KOPT-K1 (cell line): ENCODE results near the gene ZNF14.
"Not testable (repeated sequence)": the region's sequence is repeated elsewhere in the genome, so short reads cannot be mapped to it uniquely, and the experiment has no call there.

Experiments
- H3K27ac ChIP-seq: fragments of 200-600 bp; sonication (generic); 2 replicates; pipeline ENCODE4 v1.5.1; 2016; ENCODE audit warnings: antibody characterized with exemption, mild to moderate bottlenecking, low read depth, low read length; ENCODE audit not compliant: poor library complexity, severe bottlenecking
- H3K36me3 ChIP-seq: fragments of 200-600 bp; sonication (generic); 2 replicates; pipeline ENCODE4 v1.5.1; 2017; ENCODE audit warnings: antibody characterized with exemption, mild to moderate bottlenecking, low read length, moderate library complexity; ENCODE audit not compliant: insufficient read depth
- H3K9me3 ChIP-seq: fragments of 200-600 bp; sonication (generic); 2 replicates; pipeline ENCODE4 v1.5.1; 2017; ENCODE audit warnings: antibody characterized with exemption, low read length, mild to moderate bottlenecking; ENCODE audit not compliant: insufficient read depth, poor library complexity, severe bottlenecking

The ZNF14 gene

DNA sequence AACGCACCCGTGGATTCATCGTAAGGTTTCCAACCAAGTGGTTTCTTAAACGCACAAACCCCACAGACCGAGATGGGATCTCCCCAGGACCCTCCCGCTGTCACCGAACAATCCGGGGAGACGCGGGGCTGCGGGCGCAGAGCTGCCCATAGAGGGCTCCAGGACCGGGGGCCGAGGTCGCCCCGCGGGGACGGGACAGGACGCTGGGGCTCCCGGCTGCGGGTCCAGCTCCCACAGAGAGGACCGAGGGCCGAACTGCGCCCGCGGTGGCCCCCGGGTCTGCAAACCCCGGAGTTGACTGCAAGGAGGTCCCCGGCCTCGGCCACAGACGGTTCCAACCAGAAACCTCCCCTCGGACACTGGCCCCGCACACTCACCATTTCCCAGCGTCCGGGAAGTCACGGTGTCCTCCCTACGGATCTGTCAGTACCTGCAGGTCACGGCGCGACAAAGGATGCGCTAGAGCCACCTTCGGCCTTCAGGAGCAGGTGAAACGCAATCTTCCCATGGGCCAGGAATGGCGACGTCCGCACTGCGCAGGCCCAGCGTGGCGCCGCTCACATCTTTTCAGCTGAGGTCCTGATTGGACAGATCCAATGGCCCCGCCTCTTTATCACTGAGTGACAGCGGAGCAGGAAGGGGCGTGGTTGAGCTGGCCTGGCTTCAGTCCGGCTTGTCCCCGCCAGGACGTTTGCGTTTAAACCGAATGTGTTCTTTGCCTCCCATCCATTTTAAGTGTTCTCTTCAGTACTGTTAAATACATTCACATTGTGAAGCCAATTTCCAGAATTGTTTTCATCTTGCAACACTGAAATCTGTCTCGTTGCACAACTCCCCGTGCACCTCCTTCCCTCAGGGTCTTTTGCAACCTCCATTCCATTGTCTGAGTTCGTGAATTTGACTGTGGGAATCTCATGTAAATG is at the start of gene ZNF14:
Gene ZNF14 (minus strand): TSS at position 534 of the 923 bp plus-strand sequence. CDS start 154 bp downstream, at position 380.
- peaks cover 40% of the 10 kb centered on the region for H3K9me3 ChIP-seq
- peaks cover 38% of the 10 kb centered on the region for H3K36me3 ChIP-seq
- H3K27ac ChIP-seq = peak within 1 kb of the TSS; percentile 77

DNA sequence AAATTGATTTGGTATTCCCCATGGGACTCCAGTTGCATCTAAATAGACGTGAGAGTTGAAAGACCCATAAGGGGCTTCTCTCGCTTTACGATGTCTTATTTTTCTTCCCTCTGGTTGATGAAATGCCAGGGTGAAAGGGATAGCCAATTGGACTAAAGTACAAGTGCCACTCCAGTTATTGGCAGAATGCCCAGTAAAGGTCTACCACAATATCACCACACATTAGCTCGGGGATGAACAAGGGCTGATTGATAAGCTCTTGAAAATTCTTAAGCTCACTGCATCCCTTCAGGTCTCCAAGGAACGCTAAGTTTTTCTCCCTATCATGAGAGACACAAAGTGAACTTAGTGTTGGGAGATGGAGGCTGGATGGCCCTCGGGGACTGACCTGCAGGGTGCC is 48.9 kb upstream of the ZNF14 start:
- not testable (repeated sequence) for H3K27ac ChIP-seq
- Histone ChIP-seq H3K36me3 (peaks cover 71% of the 10 kb centered on the region), H3K9me3 (peaks cover 67% of the 10 kb centered on the region)

GRCh38 chr19:19778666-19779065 is 45.8 kb upstream of the ZNF14 start:
- H3K9me3 ChIP-seq = peaks cover 45% of the 10 kb centered on the region
- H3K27ac ChIP-seq = no peak overlapping the region
- H3K36me3 ChIP-seq = peaks cover 47% of the 10 kb centered on the region

DNA sequence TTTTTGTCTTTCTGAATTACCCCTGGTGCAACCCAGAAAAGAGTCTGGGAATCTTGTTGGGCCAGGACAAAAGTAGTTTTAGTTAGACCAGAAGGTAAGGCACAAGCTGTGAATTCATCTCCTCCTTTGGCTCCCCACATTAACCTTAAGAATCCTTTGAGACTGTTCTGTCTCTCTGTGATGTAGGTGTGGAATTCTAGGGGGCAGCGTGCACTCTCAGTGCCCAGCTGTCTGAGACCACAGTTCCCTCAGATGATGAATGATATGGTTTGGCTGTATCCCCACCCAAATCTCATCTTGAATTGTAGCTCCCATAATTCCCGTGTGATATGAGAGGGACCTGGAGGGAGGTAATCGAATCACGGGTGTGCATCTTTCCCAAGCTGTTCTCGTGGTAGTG is 44.8 kb upstream of the ZNF14 start:
- H3K9me3 ChIP-seq = peaks cover 42% of the 10 kb centered on the region
- peak overlapping the region; percentile 74 for H3K27ac ChIP-seq
- peaks cover 43% of the 10 kb centered on the region for H3K36me3 ChIP-seq

- H3K9me3 ChIP-seq = peaks cover 29% of the 10 kb centered on the region
- H3K27ac ChIP-seq = peak overlapping the region; percentile 74
- H3K36me3 ChIP-seq = peaks cover 30% of the 10 kb centered on the region
Observed at GRCh38 chr19:19776206-19777008, 43.5 kb upstream of the ZNF14 start.

- peaks cover 23% of the 10 kb centered on the region for H3K9me3 ChIP-seq
- peak overlapping the region; percentile 74 for H3K27ac ChIP-seq
- H3K36me3 ChIP-seq = peaks cover 26% of the 10 kb centered on the region
Observed at GRCh38 chr19:19775891-19776205, 42.9 kb upstream of the ZNF14 start.

DNA sequence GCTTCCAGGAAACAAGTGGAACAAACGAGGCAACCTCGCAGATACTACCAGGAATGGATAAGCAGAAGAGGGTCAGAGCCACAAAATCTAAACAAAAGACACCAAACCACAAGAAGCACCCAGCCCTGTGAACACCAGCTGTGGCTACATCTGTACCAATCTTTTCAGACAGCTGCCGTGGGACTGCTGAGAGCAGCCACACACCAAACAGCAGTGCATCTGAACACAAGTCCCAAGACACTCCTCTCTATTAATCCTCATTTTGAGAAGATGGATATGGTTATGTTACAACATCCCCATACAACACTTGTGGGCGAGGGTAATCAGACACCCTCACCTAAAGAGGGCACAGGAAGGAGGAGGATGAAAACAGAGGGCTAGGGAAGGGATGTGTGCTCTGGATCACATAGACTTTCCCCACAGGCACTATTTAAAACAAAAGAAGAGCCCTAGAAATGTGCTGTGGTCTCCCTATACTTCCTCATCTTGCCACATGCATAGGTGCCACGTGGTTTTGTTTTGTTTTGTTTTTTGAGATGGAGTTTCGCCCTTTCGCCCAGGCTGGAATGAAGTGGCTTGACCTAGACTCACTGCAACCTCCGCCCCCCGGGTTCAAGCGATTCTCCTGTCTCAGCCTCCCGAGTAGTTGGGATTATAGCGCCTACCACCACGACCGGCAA is 41.6 kb upstream of the ZNF14 start:
- Histone ChIP-seq H3K36me3 (peaks cover 18% of the 10 kb centered on the region; the same call in 1 of the 2 replicates), H3K27ac (no peak overlapping the region), H3K9me3 (peaks cover 17% of the 10 kb centered on the region)

DNA sequence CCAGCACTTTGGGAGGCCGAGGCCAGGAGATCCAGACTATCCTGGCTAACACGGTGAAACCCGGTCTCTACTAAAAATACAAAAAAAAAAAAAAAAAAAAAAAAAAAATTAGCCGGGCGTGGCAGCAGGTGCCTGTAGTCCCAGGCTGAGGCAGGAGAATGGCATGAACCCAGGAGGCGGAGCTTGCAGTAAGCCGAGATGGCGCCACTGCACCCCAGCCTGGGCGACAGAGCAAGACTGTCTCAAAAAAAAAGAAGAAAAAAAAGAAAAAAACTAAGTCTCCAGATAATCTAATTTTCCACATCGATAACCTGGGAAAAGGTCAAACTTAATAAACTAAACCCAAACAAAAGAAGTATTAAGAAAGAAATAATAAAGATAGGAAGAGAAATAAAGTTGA is 39.1 kb upstream of the ZNF14 start:
- not testable (repeated sequence) for H3K36me3 ChIP-seq, H3K27ac ChIP-seq, H3K9me3 ChIP-seq

GRCh38 chr19:19769971-19770370 is 37.1 kb upstream of the ZNF14 start:
- not testable (repeated sequence) for H3K36me3 ChIP-seq, H3K27ac ChIP-seq, H3K9me3 ChIP-seq

- Histone ChIP-seq H3K36me3 (no peaks in the 10 kb centered on the region), H3K27ac (no peak overlapping the region), H3K9me3 (peaks cover 23% of the 10 kb centered on the region)
Observed at GRCh38 chr19:19758164-19758563, 25.3 kb upstream of the ZNF14 start.

- Histone ChIP-seq H3K9me3 (peaks cover 21% of the 10 kb centered on the region), H3K36me3 (no peaks in the 10 kb centered on the region), H3K27ac (no peak overlapping the region)
Observed at GRCh38 chr19:19752760-19753403, 20.0 kb upstream of the ZNF14 start.

DNA sequence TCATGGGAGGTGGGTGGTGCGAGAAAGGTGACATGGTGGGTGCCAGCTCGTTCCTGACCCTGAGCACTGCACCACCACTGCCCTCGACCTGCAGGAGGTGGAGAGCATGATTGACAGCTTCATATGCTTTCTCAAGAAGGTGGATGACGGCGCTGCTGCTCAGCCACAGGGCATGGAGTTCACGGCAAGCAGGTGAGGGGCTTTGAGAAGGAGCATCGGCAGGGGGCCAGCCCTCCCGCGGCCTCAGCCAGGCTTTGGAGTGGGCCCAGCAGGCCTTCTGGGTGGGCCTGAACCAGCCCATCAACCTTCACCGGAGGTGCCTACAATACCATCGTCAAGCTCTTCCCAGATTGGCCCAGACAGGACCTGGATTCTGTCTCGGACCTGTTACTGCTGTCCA is 18.9 kb upstream of the ZNF14 start:
- Histone ChIP-seq H3K36me3 (no peaks in the 10 kb centered on the region), H3K9me3 (peaks cover 21% of the 10 kb centered on the region), H3K27ac (no peak overlapping the region)

DNA sequence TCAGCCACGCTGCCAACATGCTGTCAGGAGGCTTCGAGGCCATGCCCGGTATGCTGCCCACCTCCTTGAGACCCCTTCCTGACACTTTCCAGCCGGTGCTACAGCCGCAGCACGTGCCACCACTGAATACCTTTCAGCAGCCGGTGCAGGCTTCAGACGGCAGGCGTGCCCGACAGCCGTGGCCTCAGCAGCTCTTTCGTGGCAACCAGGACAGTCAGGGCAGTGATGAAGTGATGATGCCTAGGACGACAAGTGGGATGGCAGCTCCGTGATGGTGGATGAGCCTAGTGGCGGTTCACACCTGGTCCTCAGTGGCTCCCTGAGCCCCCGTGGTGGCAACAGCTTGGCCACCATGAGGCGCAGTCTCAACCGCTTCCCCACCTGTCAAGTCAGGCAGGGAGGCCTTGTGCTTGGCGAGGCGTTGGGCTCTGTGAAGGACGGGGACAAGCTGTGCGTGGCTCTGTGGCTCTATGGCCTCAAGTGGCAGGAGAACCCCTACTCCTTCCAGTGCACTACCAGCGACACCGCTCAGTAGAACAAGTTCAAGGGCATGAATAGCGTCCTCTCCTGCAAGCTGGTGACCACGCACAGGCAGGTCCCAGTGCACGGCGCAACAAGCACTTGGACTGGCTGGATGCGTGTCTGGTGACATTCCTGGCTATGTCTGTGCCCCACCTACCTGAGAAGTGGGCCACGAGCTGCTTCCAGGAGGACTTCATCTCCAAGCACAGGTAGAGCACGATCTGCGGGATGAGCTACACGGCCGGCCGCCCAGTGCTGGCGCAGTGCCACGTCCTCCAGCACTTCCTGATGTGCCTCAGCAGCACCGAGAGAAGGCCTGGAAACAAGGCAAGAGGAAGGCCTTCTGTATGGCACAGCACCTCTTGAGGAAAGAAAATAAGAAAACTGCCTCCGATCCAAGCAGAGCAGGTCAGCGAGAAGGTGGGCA is 18.2 kb upstream of the ZNF14 start:
- no peaks in the 10 kb centered on the region for H3K36me3 ChIP-seq
- peaks cover 20% of the 10 kb centered on the region for H3K9me3 ChIP-seq
- no peak overlapping the region for H3K27ac ChIP-seq
